GM19025 (cell line): Measurements from ENCODE around the gene NPLOC4.

Experiments
- ATAC-seq: cut with Tn5 transposase; IDR thresholded peaks from one replicate; pipeline ENCODE4 v1.9.1; 2021; ENCODE audit warnings: mild to moderate bottlenecking, low read depth, moderate library complexity; ENCODE audit not compliant: unreplicated experiment

The NPLOC4 gene

DNA sequence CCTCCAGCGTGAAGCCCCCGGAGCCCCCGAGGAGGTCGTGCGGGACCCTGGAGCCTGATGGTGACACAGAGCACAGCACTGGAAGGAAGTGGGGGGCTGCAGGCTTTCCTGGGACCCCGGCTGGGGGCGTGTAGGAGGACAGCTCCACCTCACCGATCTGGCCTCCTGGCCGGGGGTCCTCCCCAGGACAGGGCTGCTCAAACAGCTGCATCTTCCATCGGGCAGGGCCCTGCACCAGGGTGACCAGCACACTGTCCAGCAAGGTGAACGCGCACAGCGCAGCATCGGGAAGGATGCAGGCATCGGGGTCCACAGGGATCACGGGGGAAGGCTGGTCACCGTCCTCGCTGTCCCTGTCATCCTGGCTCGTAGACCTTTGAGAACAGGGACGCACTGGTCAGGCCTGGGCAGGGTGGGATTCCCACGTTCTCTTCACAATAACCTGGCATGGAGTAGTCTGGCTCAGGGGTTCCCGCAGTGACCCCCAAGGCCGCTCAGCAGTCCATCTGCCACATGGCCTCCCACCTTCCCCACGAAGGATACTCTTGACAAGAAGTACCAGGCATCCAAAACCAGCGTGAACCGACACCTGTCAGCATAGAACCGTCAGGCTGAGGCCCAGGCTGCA, 86.0 kb downstream of the NPLOC4 start:
- no peak for ATAC-seq

DNA sequence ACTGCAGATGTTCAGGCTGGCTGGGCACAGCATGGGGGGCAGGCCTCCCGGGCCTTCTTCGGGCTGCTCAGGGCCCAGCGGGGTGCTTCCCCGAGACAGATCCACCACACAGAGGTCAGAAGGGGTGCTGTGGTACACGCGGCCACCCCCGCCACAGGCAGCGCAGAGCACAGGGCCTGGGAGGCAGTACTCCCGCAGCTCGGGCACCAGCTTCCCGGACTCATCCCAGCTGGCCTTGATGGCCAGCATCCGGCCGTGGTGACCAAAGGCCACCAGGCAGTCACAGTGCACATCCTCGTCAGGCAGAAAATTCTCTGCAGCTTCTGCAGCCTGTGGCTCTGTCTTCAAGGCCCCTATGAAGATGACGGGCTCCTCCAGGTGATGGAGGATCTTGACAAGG, 86.6 kb downstream of the NPLOC4 start:
- ATAC-seq: no peak

DNA sequence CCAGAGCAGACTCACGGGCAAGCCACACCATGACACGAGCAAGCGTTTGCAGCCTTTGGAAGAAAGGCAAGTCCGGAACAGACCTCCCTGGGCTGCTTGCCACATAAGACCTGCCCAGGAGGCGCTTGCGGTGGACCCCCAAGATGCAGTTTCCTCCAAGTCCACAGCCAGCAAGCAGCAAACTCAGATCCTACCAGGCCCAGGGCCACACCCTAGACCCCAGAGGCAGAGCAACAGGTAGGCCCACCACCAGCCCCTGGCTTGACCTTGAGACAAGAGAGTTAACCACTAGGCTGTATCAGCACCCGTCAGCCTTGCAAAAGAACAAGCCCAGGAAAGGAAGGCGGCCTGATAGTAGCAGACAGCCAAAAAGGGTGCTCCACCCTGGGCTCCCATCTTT, 87.1 kb downstream of the NPLOC4 start:
- ATAC-seq: no peak

DNA sequence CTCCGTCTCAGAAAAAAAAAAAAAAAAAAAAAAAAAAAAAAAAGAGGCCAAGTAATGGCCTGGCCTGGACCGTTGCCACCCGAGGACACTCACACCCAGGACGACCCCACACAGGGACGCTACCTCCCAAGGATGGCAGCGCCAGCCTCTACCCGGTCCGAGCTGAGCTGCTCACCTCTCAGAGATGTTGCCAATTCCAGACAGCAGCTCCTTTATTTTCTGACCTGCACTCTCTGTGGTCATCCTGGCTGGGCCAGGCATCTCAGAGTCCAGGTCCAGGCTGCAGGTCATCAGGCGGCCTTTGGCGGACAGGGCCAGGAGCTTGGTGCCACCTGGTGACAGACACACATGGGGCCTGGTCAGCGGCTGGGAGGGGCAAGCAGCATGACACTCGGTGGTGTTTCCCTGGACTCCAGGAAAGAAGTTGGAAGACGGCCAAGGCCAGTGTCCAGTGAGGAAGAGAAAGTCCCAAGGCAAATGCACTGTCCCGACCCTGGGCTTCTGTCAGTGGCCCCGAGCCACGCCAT, 87.8 kb downstream of the NPLOC4 start:
- no peak for ATAC-seq

DNA sequence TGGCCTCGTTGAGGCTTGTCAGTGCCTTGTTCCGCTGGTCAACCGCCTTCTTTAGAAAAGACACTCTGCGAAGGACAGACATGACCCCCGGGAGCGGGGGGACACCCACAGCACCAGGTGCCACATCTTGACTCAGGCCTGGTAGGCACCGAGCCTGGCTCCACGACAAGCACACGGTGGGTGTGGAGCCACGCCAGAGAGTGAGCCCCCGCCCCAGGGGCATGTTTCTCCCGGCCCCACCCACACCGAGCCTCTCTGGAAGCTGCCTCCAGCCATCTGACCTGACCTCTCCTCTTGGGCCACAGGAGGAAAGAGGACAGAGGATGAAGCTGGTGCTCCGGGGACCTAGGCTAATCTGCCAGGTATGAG, 89.3 kb downstream of the NPLOC4 start:
- ATAC-seq: no peak

DNA sequence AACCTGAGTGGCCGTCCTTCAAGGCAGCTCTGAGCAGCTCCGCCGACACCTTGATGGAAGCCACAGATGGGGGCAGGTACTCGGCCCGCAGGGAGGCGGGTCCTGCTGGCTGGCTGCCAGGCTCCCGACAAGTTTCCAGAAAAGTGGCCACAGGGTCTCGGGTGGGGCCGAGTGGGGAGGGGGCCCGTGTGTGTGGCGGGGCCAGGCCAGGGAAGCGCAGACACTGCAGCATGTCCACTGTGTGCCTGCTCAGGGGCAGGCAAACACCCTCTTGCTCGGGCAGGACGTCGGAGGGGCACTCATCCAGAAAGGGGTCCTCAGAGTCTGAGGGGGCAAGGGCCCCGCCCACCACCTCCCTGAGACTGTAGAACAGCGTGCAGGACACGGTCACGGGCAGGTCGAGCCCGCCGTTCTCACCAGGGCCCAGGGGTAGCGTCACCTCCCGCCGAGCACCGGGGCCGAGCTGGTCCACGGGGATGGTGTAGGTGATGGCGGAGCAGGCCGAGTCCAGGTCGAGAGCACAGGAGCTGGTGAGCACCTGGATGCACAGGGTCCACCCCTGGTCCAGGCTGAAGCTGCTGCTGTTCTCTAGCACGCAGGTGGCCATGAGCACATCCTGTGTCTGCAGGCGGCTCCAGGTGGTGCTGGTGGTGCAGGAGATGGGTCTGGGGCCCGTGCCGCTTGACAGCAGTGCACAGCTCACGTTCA, 89.9 kb downstream of the NPLOC4 start:
- no peak for ATAC-seq

DNA sequence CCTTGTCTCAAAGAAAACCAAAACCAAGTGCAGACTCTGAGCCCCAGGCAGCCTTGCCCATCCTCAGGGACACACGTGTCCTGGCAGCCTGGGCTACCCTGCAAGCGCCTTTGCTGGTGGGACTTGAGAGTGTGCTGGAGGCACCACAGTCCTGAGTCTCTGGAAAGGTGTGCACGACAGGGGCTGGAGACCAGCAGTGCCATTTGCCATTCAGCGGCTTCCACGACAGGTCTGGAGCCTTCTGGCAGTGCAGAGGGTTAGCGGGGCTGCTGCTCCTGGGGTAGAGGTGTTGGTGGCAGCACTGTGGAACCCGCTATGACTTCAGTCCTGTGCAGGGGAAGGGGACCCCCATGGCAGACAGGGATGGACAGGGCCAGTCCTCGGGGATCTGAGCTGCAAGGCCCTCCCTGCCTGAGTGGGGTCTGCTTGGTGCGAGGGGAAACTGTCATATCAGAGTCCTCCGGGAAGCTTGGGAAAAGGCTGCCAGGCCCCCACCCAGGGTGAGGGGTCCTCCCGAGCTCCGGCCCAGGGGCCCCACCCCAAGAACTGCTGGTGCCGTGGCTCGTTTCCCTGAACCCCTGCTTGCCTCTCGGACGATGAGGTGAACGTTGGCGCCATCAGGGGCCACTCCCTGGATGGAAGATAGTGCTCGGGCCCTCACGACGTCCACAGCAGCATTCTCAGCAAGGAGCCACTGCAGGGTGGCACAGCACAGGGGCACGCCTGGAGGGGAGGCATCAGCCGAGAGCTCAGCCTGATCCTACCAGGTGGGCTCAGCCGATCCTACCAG, 91.6 kb downstream of the NPLOC4 start:
- ATAC-seq: no peak

DNA sequence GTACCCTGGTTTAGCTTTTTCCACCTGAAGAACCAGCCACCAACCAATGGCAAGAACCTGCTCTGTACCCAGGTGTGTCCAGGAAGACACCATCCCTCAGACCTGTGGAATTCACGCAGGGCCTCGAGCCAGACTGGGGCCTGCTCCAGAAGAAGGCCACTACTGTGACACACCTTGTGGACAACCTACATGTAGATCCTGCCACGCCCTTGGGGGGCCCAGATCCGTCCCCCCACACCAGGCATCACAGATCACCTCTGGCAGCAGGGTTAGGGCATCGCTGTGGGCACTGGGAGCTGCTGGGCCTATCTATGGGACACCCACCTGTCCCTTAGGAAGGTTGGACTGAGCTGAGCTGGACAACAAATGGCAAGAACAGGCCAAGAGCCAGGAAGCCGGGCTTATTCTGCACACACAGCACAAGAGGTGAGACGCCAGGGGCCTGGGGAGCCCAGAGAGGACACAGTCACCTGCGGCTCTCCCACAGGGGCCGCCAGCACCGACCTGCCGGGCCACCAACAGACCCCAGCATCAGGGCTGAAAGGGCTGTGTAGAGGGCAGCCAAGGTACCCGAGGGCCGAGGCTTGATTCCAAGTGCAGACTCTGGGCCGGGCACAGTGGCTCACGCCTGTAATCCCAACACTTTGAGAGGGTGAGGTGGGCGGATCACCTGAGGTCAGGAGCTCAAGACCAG, 92.5 kb downstream of the NPLOC4 start:
- no peak for ATAC-seq

DNA sequence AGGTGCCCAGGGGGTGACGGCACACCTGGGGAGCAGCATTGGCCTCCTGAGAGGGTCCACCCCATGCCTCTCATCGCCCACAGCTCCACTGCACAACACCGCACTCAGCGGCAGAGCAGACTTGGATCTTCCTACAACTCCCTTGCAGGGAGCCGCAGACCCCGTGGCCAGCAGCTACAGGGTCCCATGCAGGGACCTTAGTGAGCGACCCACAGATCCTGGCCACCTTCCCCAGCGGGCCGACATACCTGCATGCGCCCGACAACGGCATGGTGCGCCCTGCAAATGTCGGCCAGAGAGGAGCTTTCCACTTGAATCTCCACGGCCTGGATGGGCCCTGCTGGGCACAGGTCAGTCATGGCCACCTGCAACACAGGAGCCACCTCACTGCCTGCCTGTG, 93.2 kb downstream of the NPLOC4 start:
- ATAC-seq: no peak

DNA sequence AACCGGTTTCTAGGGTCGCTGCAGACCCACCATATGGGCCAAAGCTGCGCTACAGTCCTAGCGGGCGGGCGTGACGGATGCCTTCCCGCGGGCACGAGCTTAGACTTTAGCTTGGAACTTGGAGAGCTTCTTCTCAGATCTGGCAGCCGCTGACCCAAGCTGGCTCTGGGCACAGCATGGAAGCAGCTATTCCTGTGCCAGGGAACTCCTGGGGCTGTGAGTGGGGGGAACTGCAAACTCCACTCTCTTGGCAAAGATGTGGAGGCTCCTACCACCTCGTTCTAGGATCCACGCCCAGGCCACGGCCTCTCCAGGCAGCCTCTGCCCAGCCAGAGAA, 93.6 kb downstream of the NPLOC4 start:
- no peak for ATAC-seq

DNA sequence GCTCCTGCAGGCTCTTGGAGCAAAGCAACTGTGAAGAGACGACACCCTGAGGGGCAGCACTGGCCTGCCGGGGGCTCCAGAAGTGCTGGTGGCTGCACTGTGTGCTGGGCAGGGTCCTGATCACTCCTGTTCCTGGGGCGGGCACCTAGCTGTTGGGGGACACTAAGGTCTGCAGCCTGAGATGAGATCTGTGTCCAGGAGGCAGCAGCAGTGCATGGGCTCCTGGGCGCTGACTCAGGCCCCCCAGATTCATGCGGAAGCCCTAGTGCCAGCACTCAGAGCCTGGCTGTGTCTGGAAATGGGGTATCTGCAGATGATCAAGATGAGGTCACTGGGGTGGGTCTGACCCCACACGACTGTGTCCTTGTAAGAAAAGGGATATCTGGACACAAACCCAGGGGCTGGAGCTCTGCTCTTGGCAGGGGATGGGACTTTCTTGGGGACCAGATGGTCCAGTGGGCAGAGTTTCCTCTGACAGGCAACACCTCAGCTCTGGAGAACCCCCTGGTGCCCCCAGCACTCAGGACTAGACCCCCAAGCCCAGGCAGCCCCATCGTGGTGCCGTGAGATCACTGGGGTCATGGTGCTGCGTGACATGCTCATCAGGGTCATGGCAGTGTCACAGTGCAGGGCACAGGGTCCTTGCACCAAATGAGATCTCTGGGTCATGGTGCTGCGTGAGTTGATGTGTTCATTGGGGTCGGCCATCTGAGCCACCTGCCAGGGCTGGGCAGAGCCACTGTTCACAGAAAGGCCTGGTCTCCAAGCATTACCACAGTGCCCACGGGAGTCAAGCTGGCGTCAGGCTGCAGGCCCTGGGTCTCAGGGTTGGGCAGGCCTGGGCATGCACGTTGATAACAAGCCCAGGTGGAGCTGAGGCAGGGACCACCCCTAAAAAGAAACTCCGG, 94.2 kb downstream of the NPLOC4 start:
- no peak for ATAC-seq

DNA sequence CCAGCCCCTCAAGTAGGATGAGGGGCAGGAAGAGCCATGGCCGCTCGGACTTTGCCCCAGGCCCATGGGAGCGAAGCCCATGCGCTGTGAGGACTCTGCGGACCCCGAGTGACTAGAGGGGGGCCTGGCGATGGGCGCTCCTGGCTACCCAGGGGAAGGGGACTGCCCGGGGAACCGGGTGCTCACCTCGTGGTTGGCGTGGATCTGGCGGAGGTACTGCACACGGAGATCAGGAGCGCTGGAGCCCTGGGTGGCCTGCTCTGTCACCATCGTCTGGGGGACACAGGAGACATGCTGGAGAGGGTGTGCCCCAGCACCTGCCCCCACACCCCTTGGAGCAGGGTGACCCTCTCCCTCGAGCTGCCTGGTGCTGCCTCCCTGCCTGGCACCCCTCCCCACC, 95.8 kb downstream of the NPLOC4 start:
- ATAC-seq: no peak

DNA sequence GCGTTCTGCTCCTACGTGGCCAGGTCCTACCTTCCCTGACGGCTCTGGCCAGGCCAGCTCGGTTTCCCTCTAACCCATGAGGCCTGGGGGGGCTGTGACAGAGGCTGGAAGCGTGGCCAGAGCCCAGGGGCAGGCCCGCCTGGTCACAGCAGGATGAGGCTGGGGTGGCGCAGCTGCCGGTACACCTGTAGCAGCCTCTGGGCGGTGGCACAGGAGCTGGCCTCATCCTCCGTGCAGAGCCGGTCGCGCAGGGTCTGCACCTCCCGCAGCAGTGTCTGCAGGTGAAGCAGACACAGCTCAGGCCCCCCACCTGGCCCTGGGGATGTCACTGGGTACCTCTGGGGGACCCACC, 96.3 kb downstream of the NPLOC4 start:
- ATAC-seq: no peak

DNA sequence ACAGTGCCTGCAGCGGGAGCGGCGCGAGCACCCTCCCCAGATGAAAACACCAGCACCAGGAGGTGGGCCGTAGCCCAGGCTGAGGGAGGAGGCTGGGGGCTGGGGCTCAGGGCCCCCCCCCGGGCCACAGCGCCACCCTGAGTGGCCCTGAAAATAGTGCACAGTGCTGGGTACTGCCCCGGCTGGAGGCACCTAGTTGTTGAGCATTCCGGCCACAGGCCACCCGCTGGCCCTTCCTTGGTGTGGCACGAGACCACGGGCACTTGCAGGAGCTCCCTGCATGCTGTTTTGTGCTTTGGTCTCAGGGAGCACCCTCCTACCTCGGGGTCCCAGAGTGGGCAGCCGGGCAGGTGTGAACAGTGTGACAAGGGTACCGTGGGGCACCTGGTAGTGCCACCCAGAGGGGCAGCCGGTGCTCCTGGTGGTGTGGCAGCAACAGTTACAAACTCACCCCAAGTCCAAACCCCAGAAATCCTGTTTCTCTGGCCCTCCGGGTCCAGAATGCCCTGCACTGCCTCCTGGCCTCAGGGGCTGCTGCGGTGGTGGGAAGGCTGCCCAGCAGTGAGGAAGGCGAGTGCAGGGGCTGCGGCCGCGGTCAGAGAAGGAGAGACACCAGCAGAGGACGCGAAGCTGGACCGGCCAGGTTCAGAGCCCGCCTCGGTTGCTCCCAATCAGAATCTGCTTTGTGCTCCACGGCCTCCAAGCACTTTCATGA, 96.8 kb downstream of the NPLOC4 start:
- no peak for ATAC-seq

DNA sequence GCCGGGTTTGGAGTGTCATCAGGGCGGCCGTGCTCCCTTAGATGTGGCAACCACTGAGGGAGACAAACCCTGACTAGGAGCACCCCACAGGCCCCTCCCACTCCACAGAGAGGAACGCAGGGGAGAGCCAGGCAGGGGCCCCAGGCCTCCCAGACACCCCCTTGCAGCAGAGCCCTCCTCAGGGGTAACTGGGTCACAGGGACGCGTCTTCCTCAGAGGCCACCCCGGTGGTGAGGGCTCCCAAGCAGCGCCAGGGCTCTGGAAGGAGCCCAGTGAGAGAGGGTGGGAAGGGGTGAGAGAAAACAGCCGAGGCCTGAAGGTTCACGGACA, 97.4 kb downstream of the NPLOC4 start:
- ATAC-seq: no peak

DNA sequence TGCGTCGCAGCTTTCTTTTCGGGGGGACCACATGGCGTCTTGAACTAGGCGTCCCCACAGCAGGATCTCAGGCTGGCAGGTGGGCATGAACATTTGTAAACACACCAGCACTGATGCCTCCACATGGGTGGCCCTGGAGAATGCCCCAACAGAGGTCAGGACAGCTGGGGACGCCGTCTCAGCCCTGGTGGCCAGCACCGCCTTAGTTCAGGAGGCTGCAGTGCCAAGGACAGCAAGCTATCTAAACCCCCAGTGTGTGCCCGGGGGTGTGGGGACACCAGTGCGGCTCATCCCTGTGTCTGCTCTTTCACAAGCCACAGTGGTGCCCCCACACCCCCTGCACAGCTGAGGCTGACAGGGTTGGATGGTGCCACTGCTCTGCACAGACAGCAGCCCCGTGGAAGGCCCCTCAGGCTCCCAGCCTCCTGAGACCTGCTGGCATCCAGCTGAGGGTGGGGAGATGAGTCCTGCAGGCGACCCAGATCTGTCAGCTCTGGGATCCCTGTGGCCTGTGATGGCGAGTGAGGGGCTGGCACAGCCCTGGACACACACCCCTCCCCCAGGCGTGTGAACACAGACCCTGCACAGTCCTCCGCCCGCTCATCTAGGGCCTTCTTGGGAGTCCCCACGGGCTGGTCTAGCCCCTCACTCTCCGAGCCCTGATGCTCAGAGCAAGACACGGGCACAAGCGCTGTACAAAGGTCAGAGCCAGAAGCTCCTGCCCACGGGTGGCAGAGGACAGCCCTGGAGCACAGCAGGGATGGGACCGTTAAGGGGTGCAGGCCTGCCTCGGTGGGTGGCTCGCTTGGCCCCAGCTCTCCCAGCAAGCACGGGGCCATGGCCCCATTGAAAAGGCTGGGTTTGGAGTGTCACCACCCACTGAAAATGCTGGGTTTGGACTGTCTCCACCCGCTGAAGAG, 98.0 kb downstream of the NPLOC4 start:
- ATAC-seq: no peak

DNA sequence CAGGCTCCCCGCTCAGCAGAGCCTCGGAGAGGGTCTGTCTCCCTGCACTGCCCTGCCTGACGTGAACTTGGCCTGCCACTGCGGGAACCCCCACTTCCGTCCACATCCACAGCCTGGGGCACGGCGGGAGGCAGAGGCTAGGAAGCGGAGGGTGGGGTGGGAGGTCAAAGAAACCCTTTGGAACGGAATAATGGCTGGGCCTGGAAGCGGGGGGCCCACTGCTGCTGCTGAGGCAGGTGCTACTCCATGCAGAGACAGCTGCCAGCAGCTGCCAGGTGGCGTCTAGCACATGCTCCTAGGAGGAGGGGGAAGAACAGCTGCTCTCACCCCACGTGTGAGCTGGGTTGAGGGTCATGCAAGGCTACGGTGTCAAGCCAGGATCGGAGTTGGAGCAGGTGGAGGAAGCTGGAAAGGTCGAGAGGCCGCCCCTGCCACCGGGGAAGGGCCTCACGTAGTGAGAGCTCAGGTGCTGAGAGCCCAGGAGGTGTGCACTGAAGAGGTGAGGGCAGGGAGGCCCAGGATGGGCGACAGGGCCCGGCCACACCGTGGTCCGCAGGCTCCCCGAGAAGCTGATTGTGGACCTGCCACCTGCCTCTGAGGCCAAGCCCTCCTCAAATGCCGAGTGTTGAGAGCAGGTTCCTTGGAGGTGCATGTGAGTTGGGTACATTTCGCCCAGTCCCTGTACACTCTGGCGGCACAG, 98.9 kb downstream of the NPLOC4 start:
- ATAC-seq: no peak

DNA sequence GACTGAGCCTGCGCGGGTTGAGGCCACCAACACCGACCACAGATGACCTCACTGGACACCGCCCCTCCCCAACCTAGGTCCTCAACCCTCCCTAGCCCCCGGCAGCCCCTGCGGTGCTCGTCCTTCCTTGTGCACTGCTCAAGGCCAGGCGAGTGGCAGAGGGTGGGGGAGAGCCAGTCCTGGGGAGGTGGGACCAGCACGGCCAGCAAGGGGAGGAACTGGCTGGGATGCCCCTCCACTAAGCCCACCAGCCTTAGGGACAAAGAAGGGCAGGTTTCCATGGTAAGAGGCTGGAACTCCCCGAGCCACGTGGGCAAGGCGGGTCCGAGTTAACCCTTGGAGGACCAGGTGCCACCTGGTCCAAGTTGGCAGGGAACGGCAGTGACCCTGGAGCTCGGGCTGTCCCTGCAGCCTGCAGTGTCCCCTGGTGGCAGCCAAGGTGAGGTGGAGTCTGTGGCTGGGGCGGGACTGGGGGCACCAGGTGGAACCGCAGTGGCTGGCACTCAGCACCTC, 99.5 kb downstream of the NPLOC4 start:
- no peak for ATAC-seq
